Stomach (tissue), 4 donors: Measurements from ENCODE around the gene KLF17.

ENCODE experiments used
- CTCF ChIP-seq, 7 experiments: fragments of 450-650 bp in 4 of 7; fragments of 200-600 bp in 3 of 7; sonication (generic) in 3 of 7; IDR thresholded peaks; one replicate each; pipeline ENCODE4 v1.5.1; 2016 to 2019; ENCODE audit warnings: antibody characterized with exemption in 7 of 7, control low read depth in 2 of 7, mild to moderate bottlenecking in 1 of 7
- EP300 ChIP-seq: sonication (generic); formaldehyde crosslinking; IDR thresholded peaks from one replicate; pipeline ENCODE4 v1.6.1; 2017; ENCODE audit warnings: antibody characterized with exemption
- POLR2A ChIP-seq, 4 donors: fragments of 450-650 bp; IDR thresholded peaks; one replicate each; pipeline ENCODE4 v1.6.1; 2016; ENCODE audit warnings: antibody characterized with exemption in 4 of 4, control low read depth in 2 of 4, mild to moderate bottlenecking in 1 of 4, moderate library complexity in 1 of 4

DNA sequence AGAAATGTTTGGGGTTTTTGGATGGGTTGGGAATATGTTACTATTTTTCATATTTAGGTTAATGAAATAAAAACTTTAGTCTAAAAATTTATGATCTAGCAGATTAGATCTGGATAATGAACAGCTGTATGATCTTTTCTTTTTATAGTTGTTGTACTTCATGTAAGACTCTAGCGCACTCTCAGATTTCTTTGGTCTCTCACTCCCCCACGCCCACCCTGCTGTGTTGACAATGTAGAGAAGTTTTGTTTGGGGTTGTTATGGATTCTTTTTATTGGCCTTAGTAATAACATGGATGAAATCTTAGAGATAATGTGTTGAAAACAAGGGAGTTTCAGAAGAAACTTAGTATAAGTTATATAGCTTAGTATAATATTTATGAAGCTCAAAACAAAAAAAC, 17.3 kb downstream of the KLF17 start:
- TF ChIP-seq CTCF (IDR thresholded peaks at IDR 0.05) (no peak), POLR2A (IDR thresholded peaks at IDR 0.05) (no peak), EP300 (no peak)
